PC-9 (cell line): ENCODE results near the gene MAP3K5.

Experiments used
- CTCF ChIP-seq: fragments of 200-600 bp; sonication (generic); conservative IDR thresholded peaks from 2 replicates; pipeline ENCODE4 v1.6.1; 2017; ENCODE audit warnings: mixed run types, antibody characterized with exemption, mild to moderate bottlenecking, moderate library complexity
- EZH2 ChIP-seq: fragments of 200-600 bp; sonication (generic); IDR thresholded peaks from 2 replicates; pipeline ENCODE4 v1.8.0; 2017; ENCODE audit warnings: antibody characterized with exemption, low read depth

- TF ChIP-seq CTCF, result no peak
- TF ChIP-seq EZH2, result no peak
Observed at GRCh38 chr6:136521427-136521826, 270.9 kb downstream of the MAP3K5 start.
